Measurements from ENCODE around the gene GCG. TPM values are rescaled to one million over a fixed set of nuclear protein-coding genes. Genes with fewer than 3 reads are reported as not detected.

Gene GCG
- total and polyA plus RNA-seq, 2 of the 8 experiments (the other 6 are each of a cell fraction or from before 2014, with no cell fraction given) = not detected

- H3K9me3 ChIP-seq (ENCODE audit: insufficient read depth in 2 of 2, low read depth in 1 of 2, low read length in 1 of 2) = no peaks in the 10 kb centered on the region
- no peaks in the 10 kb centered on the region for H3K23me2 ChIP-seq (ENCODE audit: low read depth, low read length)
- no peaks in the 10 kb centered on the region for H3K79me2 ChIP-seq (ENCODE audit: control insufficient read depth in 1 of 2, insufficient read depth in 2 of 2, low read length in 2 of 2)
- no peak overlapping the region for H3K27ac ChIP-seq (ENCODE audit: low read depth, low read length)
- DNase-seq (ENCODE audit: low read depth in 1 of 2, low spot score in 2 of 2) (no peak), FAIRE-seq (no peak)
- no peak overlapping the region for H4K91ac ChIP-seq (replicated peaks; ENCODE audit: insufficient read length, low read length)
- no peak overlapping the region for H2BK5ac ChIP-seq (ENCODE audit: low read depth, low read length)
- WGBS, 2 experiments (ENCODE audit: extremely low coverage in 1 of 2, insufficient coverage in 1 of 2, insufficient read length in 1 of 2, insufficient replicate concordance in 2 of 2, low coverage in 1 of 2, low lambda C conversion rate in 2 of 2, missing lambda C conversion rate in 1 of 2) = 98% methylated on average over 3 of the region's 3 CpGs; no CpG with 5 or more reads in 1 of the 2 experiments
- CTCF ChIA-PET (ENCODE audit: partially characterized antibody) = interaction anchor here (0.8 to 7.7 kb wide), 12 partner anchors 10 to 182 kb away, joined by 3 to 117 read pairs (median 4); no protein-coding TSS in a partner anchor
- H3K4me2 ChIP-seq (ENCODE audit: insufficient read depth in 1 of 2, low read depth in 2 of 2, low read length in 2 of 2) = no peak overlapping the region
- H2BK15ac ChIP-seq (ENCODE audit: low read length) = no peak overlapping the region
- no peak overlapping the region for H3K18ac ChIP-seq (ENCODE audit: extremely low read depth, low read length)
- H3K23ac ChIP-seq (ENCODE audit: insufficient read length) = no peak overlapping the region
- no peaks in the 10 kb centered on the region for H4K20me1 ChIP-seq (replicated peaks in 1 of 2; ENCODE audit: control insufficient read depth in 1 of 2, insufficient read depth in 2 of 2, low read length in 2 of 2)
- no peak overlapping the region for H3K14ac ChIP-seq (ENCODE audit: insufficient read length)
- no peak overlapping the region for H2BK120ac ChIP-seq (replicated peaks; ENCODE audit: low read depth, low read length)
- POLR2A ChIA-PET (ENCODE audit: partially characterized antibody) = interaction anchor here (0.6 kb wide), 1 partner anchor 889 kb away, joined by 4 read pairs; no protein-coding TSS in a partner anchor
- H3K56ac ChIP-seq (replicated peaks; ENCODE audit: insufficient read length, low read depth, low read length) = no peak overlapping the region
- H3K27me3 ChIP-seq (replicated peaks in 1 of 4; ENCODE audit: control insufficient read depth in 3 of 4, extremely low read depth in 1 of 4, insufficient read depth in 3 of 4, low read length in 3 of 4) = no peaks in the 10 kb centered on the region
- no peak overlapping the region for H3K4me3 ChIP-seq (ENCODE audit: extremely low read depth in 1 of 4, insufficient read depth in 2 of 4, low read depth in 3 of 4, low read length in 4 of 4)
- no peaks in the 10 kb centered on the region for H3K4me1 ChIP-seq (replicated peaks in 1 of 4; ENCODE audit: control insufficient read depth in 3 of 4, insufficient read depth in 4 of 4, low read length in 3 of 4)
- no peak overlapping the region for H2AFZ ChIP-seq (ENCODE audit: low read length)
- H3K4ac ChIP-seq (replicated peaks; ENCODE audit: insufficient read length, low read depth, low read length) = no peak overlapping the region
- no peak overlapping the region for H4K5ac ChIP-seq (ENCODE audit: insufficient read length, low read depth, low read length)
- no peak overlapping the region for H2BK20ac ChIP-seq (ENCODE audit: low read length)
- H3K79me1 ChIP-seq (ENCODE audit: low read depth, low read length) = no peaks in the 10 kb centered on the region
- no peaks in the 10 kb centered on the region for H3K36me3 ChIP-seq (ENCODE audit: control insufficient read depth in 2 of 4, insufficient read depth in 4 of 4, low read length in 3 of 4)
- H3K9ac ChIP-seq (replicated peaks in 1 of 4; ENCODE audit: extremely low read depth in 1 of 4, low read depth in 3 of 4, low read length in 3 of 4) = no peak overlapping the region
- H2BK12ac ChIP-seq (ENCODE audit: low read depth, low read length) = no peak overlapping the region
- no peak overlapping the region for H4K8ac ChIP-seq (ENCODE audit: extremely low read depth, insufficient read depth, low read length)
- no peak overlapping the region for H2AK5ac ChIP-seq (ENCODE audit: low read depth, low read length)
- TF ChIP-seq SIRT6 (IDR thresholded peaks at IDR 0.05; ENCODE audit: low read length) (no peak), NRF1 (IDR thresholded peaks at IDR 0.05; ENCODE audit: low read depth, low read length) (no peak), NANOG (IDR thresholded peaks at IDR 0.05; ENCODE audit: insufficient read depth, low read depth, low read length, poor library complexity, severe bottlenecking) (no peak), BCL11A (IDR thresholded peaks at IDR 0.05; ENCODE audit: low read depth in 2 of 2, low read length in 2 of 2) (no peak), HDAC2 (IDR thresholded peaks at IDR 0.05; ENCODE audit: borderline replicate concordance in 1 of 2, low read depth in 2 of 2, low read length in 2 of 2) (no peak), SIX5 (IDR thresholded peaks at IDR 0.05; ENCODE audit: low read depth, low read length) (no peak), SP4 (IDR thresholded peaks at IDR 0.05; ENCODE audit: low read length) (no peak), ATF2 (IDR thresholded peaks at IDR 0.05; ENCODE audit: low read length) (no peak), USF2 (IDR thresholded peaks at IDR 0.05; ENCODE audit: low read length) (no peak), KDM4A (IDR thresholded peaks at IDR 0.05; ENCODE audit: low read depth, low read length, severe bottlenecking) (no peak), MAFK (IDR thresholded peaks at IDR 0.05; ENCODE audit: low read depth, low read length) (no peak)
Measured at GRCh38 chr2:162156149-162156548, 4.1 kb upstream of the GCG start.

Data from H1 (cell line).